ENCODE data around the gene RABEPK. TPM values are rescaled to one million over a fixed set of nuclear protein-coding genes. Genes with fewer than 3 reads are reported as not detected.
"Not testable (repeated sequence)": the region's sequence is repeated elsewhere in the genome, so short reads cannot be mapped to it uniquely, and the experiment has no call there.

RABEPK gene
- total RNA-seq, 4 donors from 2014 or later: 12.6 to 19.9 (median 13.4) TPM

- TF ChIP-seq CTCF (IDR thresholded peaks at IDR 0.05): no peak
- DNase-seq (ENCODE audit: low spot score) (no peak), ATAC-seq (ENCODE audit: low FRiP score) (no peak)
These were observed 57.9 kb downstream of the RABEPK start for GRCh38 chr9:125258160-125258785.

DNA sequence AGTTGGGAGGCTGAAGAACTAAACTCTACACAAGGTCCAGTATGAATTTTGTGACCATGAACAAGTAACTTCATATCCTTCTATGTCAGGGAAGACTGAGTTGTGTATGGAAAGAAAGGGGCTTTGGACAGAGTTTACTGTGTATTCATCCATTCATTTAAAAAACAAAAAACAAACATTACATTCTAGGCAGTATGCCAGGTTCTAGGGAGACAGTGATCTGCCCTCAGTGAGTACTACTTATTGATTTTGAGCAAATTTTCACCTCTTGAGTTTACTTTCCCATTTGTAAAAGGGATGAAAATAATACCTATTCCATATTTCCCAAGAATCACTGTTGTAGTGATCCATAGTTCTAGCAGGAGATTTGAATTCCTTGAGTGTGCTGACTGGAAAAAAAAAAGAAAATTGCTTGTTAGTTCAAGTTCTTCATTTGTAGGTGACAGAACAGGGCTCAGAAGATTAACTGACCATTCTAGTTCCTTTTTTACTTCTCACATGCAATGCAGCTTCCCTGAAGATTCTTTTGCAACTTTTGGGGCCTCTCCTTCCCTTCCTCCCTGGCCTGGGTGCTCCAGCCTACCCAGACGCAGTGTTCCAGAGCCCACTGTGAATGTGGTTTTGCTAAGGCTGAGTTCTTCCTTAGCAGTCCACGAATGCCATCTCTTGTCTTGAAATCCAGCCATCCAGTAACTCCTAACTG lies 58.6 kb downstream of the RABEPK start:
- DNase-seq (ENCODE audit: low spot score): no peak
- TF ChIP-seq CTCF (IDR thresholded peaks at IDR 0.05): no peak
- no peak for ATAC-seq (ENCODE audit: low FRiP score)

DNA sequence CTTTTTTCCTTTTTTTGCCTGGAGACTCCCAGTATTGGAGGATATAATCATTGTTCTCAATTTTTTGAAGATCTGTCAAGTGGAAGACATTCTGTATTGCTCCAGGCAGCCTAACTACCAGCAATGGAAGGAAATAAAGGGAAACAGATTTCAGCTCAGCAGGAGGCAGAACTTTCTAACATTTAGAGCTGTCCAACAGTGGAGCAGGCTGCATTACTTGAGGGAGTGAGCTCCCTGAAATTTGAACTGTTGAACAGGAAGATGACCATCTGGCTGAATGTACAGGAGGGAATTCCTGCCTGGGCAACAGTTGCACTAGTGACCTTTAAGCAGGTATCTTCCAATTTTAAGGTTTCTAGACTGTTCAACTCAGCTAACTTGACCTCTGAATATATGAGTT lies 60.2 kb downstream of the RABEPK start:
- ATAC-seq (ENCODE audit: low FRiP score) (no peak), DNase-seq (ENCODE audit: low spot score) (no peak)
- TF ChIP-seq CTCF (IDR thresholded peaks at IDR 0.05): no peak

DNA sequence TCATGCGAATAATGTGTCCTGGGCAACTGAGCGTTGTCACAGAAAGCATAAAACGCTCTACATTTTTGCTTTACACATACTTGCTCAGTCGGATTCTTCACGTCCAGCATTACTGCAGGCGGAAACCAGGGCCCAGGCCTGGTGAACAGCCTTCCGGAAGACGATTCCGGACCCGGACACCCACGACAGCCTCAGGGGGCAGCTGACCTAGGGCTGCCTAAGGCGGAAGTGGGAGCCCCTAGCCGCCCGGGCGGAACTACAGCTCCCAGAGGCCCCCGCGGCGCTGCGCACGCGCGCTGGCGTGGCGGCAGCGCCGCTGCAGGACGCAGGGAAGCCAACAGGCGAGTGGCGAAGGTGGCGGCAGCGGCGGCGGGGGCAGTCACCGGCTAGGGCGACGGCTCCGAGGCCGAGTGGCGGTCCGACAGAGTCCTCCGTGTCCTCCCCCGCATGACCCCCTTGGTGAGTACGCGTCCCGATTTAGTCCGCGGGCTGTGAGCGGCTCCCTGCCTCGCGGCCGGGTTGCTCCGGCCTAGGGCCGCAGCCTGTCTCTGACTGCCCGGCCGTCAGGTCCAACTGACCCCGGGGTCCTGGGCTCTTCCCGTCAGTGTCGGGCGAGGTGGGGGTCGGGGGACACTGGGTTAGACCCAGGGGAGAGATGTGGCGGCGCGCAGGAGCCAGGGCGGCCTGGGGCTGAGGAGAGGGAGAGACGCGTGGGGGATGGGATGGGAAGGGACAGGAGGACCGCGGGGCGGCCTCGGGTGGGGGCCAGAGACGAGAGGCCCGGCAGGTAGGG lies 61.4 kb downstream of the RABEPK start, which contains the start of gene GAPVD1:
TSS of gene GAPVD1 (plus strand) at position 326 of the 793 bp plus-strand sequence. CDS start 37,096 bp downstream, outside the sequence.
- DNase-seq (ENCODE audit: low spot score): peak; percentile 46
- ATAC-seq (ENCODE audit: low FRiP score): peak; percentile 98
- peak in 1 of 3 donors; percentile 33 for TF ChIP-seq CTCF (IDR thresholded peaks at IDR 0.05)

- DNase-seq (ENCODE audit: low spot score): no peak
- TF ChIP-seq CTCF (IDR thresholded peaks at IDR 0.05): no peak
- ATAC-seq (ENCODE audit: low FRiP score): no peak
These were observed 62.1 kb downstream of the RABEPK start for GRCh38 chr9:125262294-125262991.

GRCh38 chr9:125264068-125264467 lies 63.7 kb downstream of the RABEPK start:
- not testable (repeated sequence) for DNase-seq (ENCODE audit: low spot score); ATAC-seq (ENCODE audit: low FRiP score)
